ENCODE measurements around the gene CELSR2. TPM values are rescaled to one million over a fixed set of nuclear protein-coding genes. Genes with fewer than 3 reads are reported as not detected.

Gene CELSR2
- total and polyA plus RNA-seq, 2 experiments from 2014 or later: 6.1 to 12.9 TPM

- peaks cover 4% of the 10 kb centered on the region for H3K27me3 ChIP-seq
- H3K4me1 ChIP-seq (ENCODE audit: low read depth): peaks cover 19% of the 10 kb centered on the region
- no peak for TF ChIP-seq CTCF (IDR thresholded peaks at IDR 0.05; ENCODE audit: low read depth, low read length)
- no peaks in the 10 kb centered on the region for H3K36me3 ChIP-seq
- DNase-seq (ENCODE audit: low read depth in 1 of 2, low spot score in 1 of 2): no peak
- H3K27ac ChIP-seq: no peak overlapping the region
- H3K9me3 ChIP-seq (ENCODE audit: low read depth): no peaks in the 10 kb centered on the region
- no peak overlapping the region for H3K4me3 ChIP-seq
These were observed 47.4 kb downstream of the CELSR2 start for GRCh38 chr1:109296782-109297181.

DNA sequence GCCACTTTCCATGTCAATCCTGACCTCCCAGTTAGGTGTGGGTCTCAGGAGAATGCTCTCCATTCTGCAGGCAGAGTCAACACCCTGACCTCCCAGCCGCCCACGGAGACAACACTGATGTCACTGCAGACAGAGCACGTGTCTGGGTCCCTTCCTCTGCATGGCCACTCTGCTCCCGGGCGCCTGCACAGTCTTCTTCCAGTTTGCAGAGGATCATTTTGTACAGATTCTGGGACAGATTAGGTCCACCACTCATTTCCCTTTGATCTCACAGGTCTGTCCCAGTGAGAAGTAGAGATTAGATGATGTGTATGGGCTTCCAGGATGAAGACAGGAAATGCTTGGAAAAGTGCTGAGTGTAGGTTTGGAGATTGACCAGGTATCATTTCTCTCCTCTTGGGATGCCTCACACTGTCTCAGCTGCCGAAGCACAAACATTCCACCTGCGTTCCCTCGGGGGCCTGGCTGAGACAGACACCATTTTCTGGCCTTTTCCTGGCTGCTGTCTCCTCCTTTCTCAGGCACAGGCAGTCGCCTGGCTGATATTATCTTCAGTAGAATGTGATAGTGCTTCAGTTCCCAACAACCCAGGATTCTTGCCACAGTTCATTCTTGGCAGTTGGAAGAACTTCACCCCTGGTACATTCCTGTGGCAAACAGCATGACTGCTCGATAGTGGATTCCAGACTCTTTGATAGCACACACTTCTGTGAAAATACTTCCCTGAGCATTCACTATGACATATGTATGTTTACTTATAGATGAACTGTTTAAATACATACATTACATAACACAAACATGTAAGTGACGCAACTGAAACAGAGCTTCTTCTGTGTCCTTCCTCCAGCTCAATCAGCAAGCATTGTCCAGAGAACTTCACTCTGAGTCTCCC is 49.6 kb downstream of the CELSR2 start:
- TF ChIP-seq CTCF (IDR thresholded peaks at IDR 0.05; ENCODE audit: low read depth, low read length): no peak
- DNase-seq (ENCODE audit: low read depth in 1 of 2, low spot score in 1 of 2): peak in 1 of 2 donors; percentile 94
- Histone ChIP-seq H3K27ac (no peak overlapping the region), H3K4me1 (ENCODE audit: low read depth) (peaks cover 19% of the 10 kb centered on the region), H3K9me3 (ENCODE audit: low read depth) (no peaks in the 10 kb centered on the region), H3K27me3 (peaks cover 16% of the 10 kb centered on the region), H3K36me3 (no peaks in the 10 kb centered on the region), H3K4me3 (no peak overlapping the region)

GRCh38 chr1:109299558-109300343 is 50.4 kb downstream of the CELSR2 start:
- no peak overlapping the region for H3K27ac ChIP-seq
- H3K27me3 ChIP-seq: peaks cover 18% of the 10 kb centered on the region
- H3K4me1 ChIP-seq (ENCODE audit: low read depth): peaks cover 19% of the 10 kb centered on the region
- peak in 1 of 2 donors; percentile 93 for DNase-seq (ENCODE audit: low read depth in 1 of 2, low spot score in 1 of 2)
- H3K9me3 ChIP-seq (ENCODE audit: low read depth): no peaks in the 10 kb centered on the region
- H3K36me3 ChIP-seq: no peaks in the 10 kb centered on the region
- H3K4me3 ChIP-seq: no peak overlapping the region
- no peak for TF ChIP-seq CTCF (IDR thresholded peaks at IDR 0.05; ENCODE audit: low read depth, low read length)

- TF ChIP-seq CTCF (IDR thresholded peaks at IDR 0.05; ENCODE audit: low read depth, low read length): no peak
- peaks cover 19% of the 10 kb centered on the region for H3K4me1 ChIP-seq (ENCODE audit: low read depth)
- peaks cover 14% of the 10 kb centered on the region for H3K27me3 ChIP-seq
- DNase-seq (ENCODE audit: low read depth in 1 of 2, low spot score in 1 of 2): peak in 1 of 2 donors; percentile 56
- H3K27ac ChIP-seq: no peak overlapping the region
- H3K4me3 ChIP-seq: no peak overlapping the region
- H3K9me3 ChIP-seq (ENCODE audit: low read depth): no peaks in the 10 kb centered on the region
- H3K36me3 ChIP-seq: no peaks in the 10 kb centered on the region
These were observed 51.4 kb downstream of the CELSR2 start for GRCh38 chr1:109300650-109301151.

GRCh38 chr1:109301874-109302273 is 52.5 kb downstream of the CELSR2 start:
- DNase-seq (ENCODE audit: low read depth in 1 of 2, low spot score in 1 of 2): no peak
- Histone ChIP-seq H3K4me3 (no peak overlapping the region), H3K27ac (no peak overlapping the region), H3K36me3 (no peaks in the 10 kb centered on the region), H3K4me1 (ENCODE audit: low read depth) (peaks cover 31% of the 10 kb centered on the region), H3K9me3 (ENCODE audit: low read depth) (no peaks in the 10 kb centered on the region), H3K27me3 (peaks cover 14% of the 10 kb centered on the region)
- no peak for TF ChIP-seq CTCF (IDR thresholded peaks at IDR 0.05; ENCODE audit: low read depth, low read length)

Measured in cardiac muscle cell (in vitro differentiated cells and primary cell).